Liver (tissue), 9 donors: Measurements from ENCODE around the gene ZNF70. TPM values are rescaled to one million over a fixed set of nuclear protein-coding genes. Genes with fewer than 3 reads are reported as not detected.

ENCODE experiments used
- DNase-seq: peaks from one replicate; pipeline ENCODE4 v3.0.0-alpha.2; 2017; ENCODE audit warnings: low spot score
- H3K27ac ChIP-seq, 2 donors: one replicate each; pipeline ENCODE4 v1.7.0; 2013; ENCODE audit warnings: inconsistent platforms in 2 of 2, low read length in 2 of 2, control low read depth in 1 of 2, low read depth in 1 of 2, mild to moderate bottlenecking in 1 of 2
- H3K27me3 ChIP-seq, 4 donors: one replicate each; pipeline versions ENCODE4 v1.6.1 to v1.7.0; 2013; ENCODE audit warnings: low read length in 3 of 4, inconsistent platforms in 1 of 4, mild to moderate bottlenecking in 1 of 4, moderate library complexity in 1 of 4; ENCODE audit not compliant: control insufficient read depth in 4 of 4, insufficient read depth in 4 of 4
- H3K36me3 ChIP-seq, 4 donors: one replicate each; pipeline versions ENCODE4 v1.6.1 to v1.7.0; 2013; ENCODE audit warnings: low read length in 3 of 4, mild to moderate bottlenecking in 3 of 4, low read depth in 1 of 4, moderate library complexity in 1 of 4; ENCODE audit not compliant: control insufficient read depth in 4 of 4, insufficient read depth in 3 of 4
- H3K4me1 ChIP-seq, 4 donors: one replicate each; pipeline versions ENCODE4 v1.6.1 to v1.7.0; 2013; ENCODE audit warnings: low read length in 3 of 4, mild to moderate bottlenecking in 3 of 4, moderate library complexity in 1 of 4; ENCODE audit not compliant: control insufficient read depth in 4 of 4, insufficient read depth in 4 of 4
- H3K4me3 ChIP-seq, 3 donors: one replicate each; pipeline versions ENCODE4 v1.6.1 to v1.7.0; 2013; ENCODE audit warnings: low read length in 3 of 3, control low read depth in 1 of 3, low read depth in 1 of 3, mild to moderate bottlenecking in 1 of 3
- H3K9ac ChIP-seq, 2 donors: one replicate each; pipeline ENCODE4 v1.7.0; 2013; ENCODE audit warnings: low read length in 2 of 2, mild to moderate bottlenecking in 2 of 2, moderate library complexity in 2 of 2, control low read depth in 1 of 2, low read depth in 1 of 2
- H3K9me3 ChIP-seq, 4 donors: one replicate each; pipeline versions ENCODE4 v1.6.1 to v1.7.0; 2013; ENCODE audit warnings: low read length in 3 of 4; ENCODE audit not compliant: control insufficient read depth in 4 of 4
- ATF3 ChIP-seq: IDR thresholded peaks from 2 replicates; pipeline ENCODE4 v1.6.1; 2016; ENCODE audit warnings: antibody characterized with exemption
- CTCF ChIP-seq: fragments of 150-350 bp; IDR thresholded peaks from 2 replicates; pipeline ENCODE4 v1.5.1; 2017; ENCODE audit warnings: improper control_type of control experiment, low read depth, low read length; ENCODE audit not compliant: missing input control
- FOXA1 ChIP-seq: IDR thresholded peaks from 2 replicates; pipeline ENCODE4 v1.6.1; 2016; ENCODE audit warnings: antibody characterized with exemption
- FOXA2 ChIP-seq: IDR thresholded peaks from 2 replicates; pipeline ENCODE4 v1.6.1; 2016; ENCODE audit warnings: antibody characterized with exemption
- GABPA ChIP-seq, 2 donors: IDR thresholded peaks in 1 of 2; conservative IDR thresholded peaks in 1 of 2; 2 replicates each; pipeline ENCODE4 v1.6.1; 2016; ENCODE audit warnings: antibody characterized with exemption in 2 of 2, mild to moderate bottlenecking in 1 of 2, moderate library complexity in 1 of 2
- HNF4A ChIP-seq, 2 donors: conservative IDR thresholded peaks; 2 replicates each; pipeline ENCODE4 v1.6.1; 2016; ENCODE audit warnings: antibody characterized with exemption in 2 of 2, mild to moderate bottlenecking in 2 of 2
- HNF4G ChIP-seq: IDR thresholded peaks from 2 replicates; pipeline ENCODE4 v1.6.1; 2016; ENCODE audit warnings: antibody characterized with exemption
- JUND ChIP-seq, 2 donors: IDR thresholded peaks; 2 replicates each; pipeline ENCODE4 v1.6.1; 2016; ENCODE audit warnings: antibody characterized with exemption in 2 of 2
- NR2F2 ChIP-seq: IDR thresholded peaks from 2 replicates; pipeline ENCODE4 v1.6.1; 2016; ENCODE audit warnings: antibody characterized with exemption
- RAD21 ChIP-seq, 2 donors: IDR thresholded peaks; 2 replicates each; pipeline ENCODE4 v1.6.1; 2016; ENCODE audit warnings: antibody characterized with exemption in 2 of 2, mild to moderate bottlenecking in 2 of 2
- RXRA ChIP-seq, 2 donors: IDR thresholded peaks; 2 replicates each; pipeline ENCODE4 v1.6.1; 2017 to 2018; ENCODE audit warnings: antibody characterized with exemption in 2 of 2, mild to moderate bottlenecking in 1 of 2
- SP1 ChIP-seq: IDR thresholded peaks from 2 replicates; pipeline ENCODE4 v1.6.1; 2018; ENCODE audit warnings: antibody characterized with exemption, mild to moderate bottlenecking
- WGBS: extraction: QIAGEN DNeasy Blood & Tissue Kit; methylation state at CpG from one replicate; pipeline ENCODE4 v1.1.7; 2013; 5-methylcytosine and 5-hydroxymethylcytosine counted together
- polyA plus RNA-seq, 2 donors: library from polyadenylated mRNA; stranded (reverse) in 1 of 2; unstranded in 1 of 2; fragments of 200-250 nt in 1 of 2; fragments of >200 nt in 1 of 2; fragmentation: Nextera tagmentation in 1 of 2; extraction: Ambion mirVana in 1 of 2; gene quantifications; one replicate each; pipeline versions ENCODE4 v1.2.1 to v1.2.3, GENCODE V29; 2013 to 2015
- total RNA-seq, 2 donors: library from RNA; depleted of rRNA; stranded (reverse); fragments of >200 nt; gene quantifications; one replicate each; pipeline ENCODE4 v1.2.3, GENCODE V29; 2014
- TF ChIP-seq, protein P1 (sequence below): IDR thresholded peaks from 2 replicates; pipeline ENCODE4 v1.6.1; 2016; ENCODE audit warnings: antibody characterized with exemption
- TF ChIP-seq, protein P2 (sequence below): IDR thresholded peaks from 2 replicates; pipeline ENCODE4 v1.6.1; 2016; ENCODE audit warnings: antibody characterized with exemption, mild to moderate bottlenecking
- TF ChIP-seq, protein P3 (sequence below): IDR thresholded peaks from 2 replicates; pipeline ENCODE4 v1.6.1; 2016; ENCODE audit warnings: antibody characterized with exemption
- donor health status: healthy.
- donor health status: healthy.
- donor health status: healthy.
- donor health status: healthy.
- donor health status: healthy.

Gene ZNF70
- total and polyA plus RNA-seq, 4 donors = 0.14 to 1.9 (median 0.68) TPM

DNA sequence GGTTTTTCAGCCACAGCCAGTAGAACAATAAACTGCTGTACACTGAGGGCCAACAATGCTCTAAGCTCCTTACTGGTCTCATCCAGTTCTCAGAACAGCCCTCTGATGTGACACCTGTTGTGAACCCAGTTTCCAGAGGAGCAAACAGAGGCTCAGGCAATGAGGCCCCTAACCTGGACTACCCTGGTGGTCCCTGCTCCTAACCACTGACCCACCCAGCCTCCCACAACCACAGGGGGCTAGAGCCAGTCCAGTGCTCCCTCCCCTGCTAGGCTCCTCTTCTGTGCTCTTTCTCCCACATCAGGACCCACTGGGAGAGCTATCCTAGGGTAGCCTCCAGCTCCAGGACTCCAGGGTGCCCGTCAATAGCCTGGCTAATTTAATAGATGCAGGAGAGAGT, 31.8 kb upstream of the ZNF70 start:
- no peak overlapping the region for H3K27ac ChIP-seq
- H3K9me3 ChIP-seq = no peaks in the 10 kb centered on the region
- DNase-seq = no peak
- 100% methylated on average over 1 of the region's 1 CpG for WGBS
- no peaks in the 10 kb centered on the region for H3K27me3 ChIP-seq
- no peak for TF ChIP-seq FOXA2
- no peaks in the 10 kb centered on the region for H3K36me3 ChIP-seq
- no peak overlapping the region for H3K4me3 ChIP-seq
- no peak overlapping the region for H3K9ac ChIP-seq
- peaks cover 12 to 34% (median 24%) of the 10 kb centered on the region in 4 donors for H3K4me1 ChIP-seq

- H3K4me3 ChIP-seq = no peak overlapping the region
- no peak overlapping the region for H3K27ac ChIP-seq
- 95% methylated on average over 16 of the region's 16 CpGs for WGBS
- peaks cover 12 to 31% (median 22%) of the 10 kb centered on the region in 4 donors for H3K4me1 ChIP-seq
- H3K9ac ChIP-seq = no peak overlapping the region
- H3K9me3 ChIP-seq = no peaks in the 10 kb centered on the region
- DNase-seq = no peak
- TF ChIP-seq SP1 (no peak), RXRA (IDR thresholded peaks at IDR 0.05) (no peak), HNF4A (conservative IDR thresholded peaks at IDR 0.05) (no peak), RAD21 (IDR thresholded peaks at IDR 0.05) (no peak), NR2F2 (no peak), ATF3 (no peak), FOXA1 (no peak), FOXA2 (no peak), CTCF (no peak), GABPA (IDR thresholded peaks at IDR 0.05 in 1 of 2, conservative IDR thresholded peaks at IDR 0.05 in 1 of 2) (no peak), JUND (IDR thresholded peaks at IDR 0.05) (no peak), HNF4G (no peak)
- TF ChIP-seq, protein P1, sequence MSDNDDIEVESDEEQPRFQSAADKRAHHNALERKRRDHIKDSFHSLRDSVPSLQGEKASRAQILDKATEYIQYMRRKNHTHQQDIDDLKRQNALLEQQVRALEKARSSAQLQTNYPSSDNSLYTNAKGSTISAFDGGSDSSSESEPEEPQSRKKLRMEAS = no peak
- TF ChIP-seq, protein P2, sequence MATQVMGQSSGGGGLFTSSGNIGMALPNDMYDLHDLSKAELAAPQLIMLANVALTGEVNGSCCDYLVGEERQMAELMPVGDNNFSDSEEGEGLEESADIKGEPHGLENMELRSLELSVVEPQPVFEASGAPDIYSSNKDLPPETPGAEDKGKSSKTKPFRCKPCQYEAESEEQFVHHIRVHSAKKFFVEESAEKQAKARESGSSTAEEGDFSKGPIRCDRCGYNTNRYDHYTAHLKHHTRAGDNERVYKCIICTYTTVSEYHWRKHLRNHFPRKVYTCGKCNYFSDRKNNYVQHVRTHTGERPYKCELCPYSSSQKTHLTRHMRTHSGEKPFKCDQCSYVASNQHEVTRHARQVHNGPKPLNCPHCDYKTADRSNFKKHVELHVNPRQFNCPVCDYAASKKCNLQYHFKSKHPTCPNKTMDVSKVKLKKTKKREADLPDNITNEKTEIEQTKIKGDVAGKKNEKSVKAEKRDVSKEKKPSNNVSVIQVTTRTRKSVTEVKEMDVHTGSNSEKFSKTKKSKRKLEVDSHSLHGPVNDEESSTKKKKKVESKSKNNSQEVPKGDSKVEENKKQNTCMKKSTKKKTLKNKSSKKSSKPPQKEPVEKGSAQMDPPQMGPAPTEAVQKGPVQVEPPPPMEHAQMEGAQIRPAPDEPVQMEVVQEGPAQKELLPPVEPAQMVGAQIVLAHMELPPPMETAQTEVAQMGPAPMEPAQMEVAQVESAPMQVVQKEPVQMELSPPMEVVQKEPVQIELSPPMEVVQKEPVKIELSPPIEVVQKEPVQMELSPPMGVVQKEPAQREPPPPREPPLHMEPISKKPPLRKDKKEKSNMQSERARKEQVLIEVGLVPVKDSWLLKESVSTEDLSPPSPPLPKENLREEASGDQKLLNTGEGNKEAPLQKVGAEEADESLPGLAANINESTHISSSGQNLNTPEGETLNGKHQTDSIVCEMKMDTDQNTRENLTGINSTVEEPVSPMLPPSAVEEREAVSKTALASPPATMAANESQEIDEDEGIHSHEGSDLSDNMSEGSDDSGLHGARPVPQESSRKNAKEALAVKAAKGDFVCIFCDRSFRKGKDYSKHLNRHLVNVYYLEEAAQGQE = no peak
- TF ChIP-seq, protein P3, sequence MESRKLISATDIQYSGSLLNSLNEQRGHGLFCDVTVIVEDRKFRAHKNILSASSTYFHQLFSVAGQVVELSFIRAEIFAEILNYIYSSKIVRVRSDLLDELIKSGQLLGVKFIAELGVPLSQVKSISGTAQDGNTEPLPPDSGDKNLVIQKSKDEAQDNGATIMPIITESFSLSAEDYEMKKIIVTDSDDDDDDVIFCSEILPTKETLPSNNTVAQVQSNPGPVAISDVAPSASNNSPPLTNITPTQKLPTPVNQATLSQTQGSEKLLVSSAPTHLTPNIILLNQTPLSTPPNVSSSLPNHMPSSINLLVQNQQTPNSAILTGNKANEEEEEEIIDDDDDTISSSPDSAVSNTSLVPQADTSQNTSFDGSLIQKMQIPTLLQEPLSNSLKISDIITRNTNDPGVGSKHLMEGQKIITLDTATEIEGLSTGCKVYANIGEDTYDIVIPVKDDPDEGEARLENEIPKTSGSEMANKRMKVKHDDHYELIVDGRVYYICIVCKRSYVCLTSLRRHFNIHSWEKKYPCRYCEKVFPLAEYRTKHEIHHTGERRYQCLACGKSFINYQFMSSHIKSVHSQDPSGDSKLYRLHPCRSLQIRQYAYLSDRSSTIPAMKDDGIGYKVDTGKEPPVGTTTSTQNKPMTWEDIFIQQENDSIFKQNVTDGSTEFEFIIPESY = no peak
- no peaks in the 10 kb centered on the region for H3K27me3 ChIP-seq
- H3K36me3 ChIP-seq = no peaks in the 10 kb centered on the region
Measured at GRCh38 chr22:23782252-23782651, 31.3 kb upstream of the ZNF70 start.
